Astrocyte (in vitro differentiated cells and primary cell): Measurements from ENCODE around the gene PAPPA2. TPM values are rescaled to one million over a fixed set of nuclear protein-coding genes. Genes with fewer than 3 reads are reported as not detected.

Experiments
- DNase-seq: peaks from one replicate; pipeline ENCODE4 v3.0.0-alpha.2; 2010; ENCODE audit warnings: low read depth
- FAIRE-seq: peaks from 2 replicates; lab custom pipeline; 2011; peaks lifted over from hg19 to GRCh38; lab: Jason Lieb, UNC
- H2AFZ ChIP-seq: 2 replicates; pipeline ENCODE4 v1.6.0; 2012; ENCODE audit warnings: low read depth, low read length, inconsistent platforms
- H3K27ac ChIP-seq: 2 replicates; pipeline ENCODE4 v1.5.1; 2011; ENCODE audit warnings: low read depth, low read length, inconsistent platforms
- H3K27me3 ChIP-seq: 2 replicates; pipeline ENCODE4 v1.6.0; 2011; ENCODE audit warnings: low read length, inconsistent platforms; ENCODE audit not compliant: insufficient read depth
- H3K36me3 ChIP-seq: 2 replicates; pipeline ENCODE4 v1.5.1; 2011; ENCODE audit warnings: low read length, inconsistent platforms; ENCODE audit not compliant: insufficient read depth
- H3K4me1 ChIP-seq: 2 replicates; pipeline ENCODE4 v1.5.1; 2011; ENCODE audit warnings: low read length, inconsistent platforms; ENCODE audit not compliant: insufficient read depth
- H3K4me2 ChIP-seq: 2 replicates; pipeline ENCODE4 v1.6.0; 2012; ENCODE audit warnings: low read length, inconsistent platforms
- H3K4me3 ChIP-seq: 2 replicates; pipeline ENCODE4 v1.5.1; 2011; ENCODE audit warnings: low read depth, mild to moderate bottlenecking, low read length, inconsistent platforms; ENCODE audit not compliant: insufficient read depth
- H3K79me2 ChIP-seq: 2 replicates; pipeline ENCODE4 v1.6.0; 2012; ENCODE audit warnings: mild to moderate bottlenecking, low read length, inconsistent platforms; ENCODE audit not compliant: insufficient read depth
- H3K9ac ChIP-seq: 2 replicates; pipeline ENCODE4 v1.6.0; 2012; ENCODE audit warnings: mild to moderate bottlenecking, low read length, inconsistent platforms
- H3K9me3 ChIP-seq: 2 replicates; pipeline ENCODE4 v1.5.1; 2012; ENCODE audit warnings: low read depth, mild to moderate bottlenecking, low read length, inconsistent platforms; ENCODE audit not compliant: insufficient read depth
- H4K20me1 ChIP-seq: 2 replicates; pipeline ENCODE4 v1.6.0; 2012; ENCODE audit warnings: low read length, inconsistent platforms; ENCODE audit not compliant: insufficient read depth
- H3K27ac Mint-ChIP-seq: one replicate; pipeline ENCODE4 v1.8.0; 2021; ENCODE audit warnings: mild to moderate bottlenecking, mixed read lengths; ENCODE audit not compliant: unreplicated experiment
- H3K27me3 Mint-ChIP-seq: one replicate; pipeline ENCODE4 v1.8.0; 2021; ENCODE audit warnings: low read depth, mixed read lengths; ENCODE audit not compliant: unreplicated experiment
- H3K36me3 Mint-ChIP-seq: one replicate; pipeline ENCODE4 v1.8.0; 2021; ENCODE audit warnings: low read depth, mixed read lengths; ENCODE audit not compliant: unreplicated experiment
- H3K4me1 Mint-ChIP-seq: one replicate; pipeline ENCODE4 v1.8.0; 2021; ENCODE audit warnings: low read depth, mixed read lengths; ENCODE audit not compliant: unreplicated experiment
- H3K4me3 Mint-ChIP-seq: one replicate; pipeline ENCODE4 v1.8.0; 2021; ENCODE audit warnings: mild to moderate bottlenecking, moderate library complexity, mixed read lengths; ENCODE audit not compliant: unreplicated experiment
- H3K9me3 Mint-ChIP-seq: one replicate; pipeline ENCODE4 v1.8.0; 2021; ENCODE audit warnings: mild to moderate bottlenecking, mixed read lengths; ENCODE audit not compliant: unreplicated experiment
- EZH2 ChIP-seq: IDR thresholded peaks from 2 replicates; pipeline ENCODE4 v1.6.1; 2012; ENCODE audit warnings: mild to moderate bottlenecking, low read length, inconsistent platforms; ENCODE audit not compliant: insufficient read depth
- total RNA-seq: library from RNA; stranded (reverse); gene quantifications from 2 replicates; pipeline ENCODE4 v1.2.1, GENCODE V29; 2021
- TF ChIP-seq, protein P1 (sequence below): IDR thresholded peaks from 2 replicates; pipeline ENCODE4 v1.5.1; 2011; ENCODE audit warnings: low read depth, mild to moderate bottlenecking, inconsistent platforms, low read length, moderate library complexity; ENCODE audit not compliant: insufficient read depth

The PAPPA2 gene
- total RNA-seq, 1 donor from 2014 or later, result 19.0 TPM

DNA sequence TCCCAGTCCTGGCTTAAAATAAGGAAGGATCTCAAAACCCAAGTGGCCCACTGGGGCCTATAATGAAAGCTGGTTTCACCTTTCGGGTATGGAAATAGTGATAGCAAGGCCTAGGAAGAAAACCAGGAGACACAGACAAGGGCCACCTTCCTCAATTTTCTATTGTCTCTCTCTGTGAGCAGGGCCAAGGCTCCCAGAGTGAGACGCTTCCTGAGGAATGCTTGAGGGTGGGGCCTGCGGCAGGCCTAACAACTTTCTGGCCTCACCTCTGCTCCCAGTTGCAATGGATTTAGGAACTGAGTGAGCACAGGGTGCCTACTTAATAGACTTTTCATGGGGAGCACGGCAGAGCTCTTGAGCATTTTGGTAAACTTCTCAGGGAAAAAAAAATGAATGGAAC lies 400.6 kb downstream of the PAPPA2 start:
- Histone ChIP-seq H3K36me3 (no peaks in the 10 kb centered on the region), H3K27me3 (no peaks in the 10 kb centered on the region), H2AFZ (no peak overlapping the region), H4K20me1 (no peaks in the 10 kb centered on the region), H3K4me2 (no peak overlapping the region), H3K9me3 (no peaks in the 10 kb centered on the region), H3K27ac (no peak overlapping the region), H3K79me2 (no peaks in the 10 kb centered on the region), H3K9ac (no peak overlapping the region), H3K4me3 (no peak overlapping the region), H3K4me1 (no peaks in the 10 kb centered on the region)
- Mint-ChIP-seq H3K27ac (no peak overlapping the region), H3K4me3 (no peak overlapping the region), H3K36me3 (no peaks in the 10 kb centered on the region), H3K4me1 (peaks cover 1% of the 10 kb centered on the region), H3K27me3 (peaks cover 11% of the 10 kb centered on the region), H3K9me3 (peaks cover 1% of the 10 kb centered on the region)
- DNase-seq (no peak), FAIRE-seq (no peak)
- no peak for TF ChIP-seq EZH2
- TF ChIP-seq, protein P1, sequence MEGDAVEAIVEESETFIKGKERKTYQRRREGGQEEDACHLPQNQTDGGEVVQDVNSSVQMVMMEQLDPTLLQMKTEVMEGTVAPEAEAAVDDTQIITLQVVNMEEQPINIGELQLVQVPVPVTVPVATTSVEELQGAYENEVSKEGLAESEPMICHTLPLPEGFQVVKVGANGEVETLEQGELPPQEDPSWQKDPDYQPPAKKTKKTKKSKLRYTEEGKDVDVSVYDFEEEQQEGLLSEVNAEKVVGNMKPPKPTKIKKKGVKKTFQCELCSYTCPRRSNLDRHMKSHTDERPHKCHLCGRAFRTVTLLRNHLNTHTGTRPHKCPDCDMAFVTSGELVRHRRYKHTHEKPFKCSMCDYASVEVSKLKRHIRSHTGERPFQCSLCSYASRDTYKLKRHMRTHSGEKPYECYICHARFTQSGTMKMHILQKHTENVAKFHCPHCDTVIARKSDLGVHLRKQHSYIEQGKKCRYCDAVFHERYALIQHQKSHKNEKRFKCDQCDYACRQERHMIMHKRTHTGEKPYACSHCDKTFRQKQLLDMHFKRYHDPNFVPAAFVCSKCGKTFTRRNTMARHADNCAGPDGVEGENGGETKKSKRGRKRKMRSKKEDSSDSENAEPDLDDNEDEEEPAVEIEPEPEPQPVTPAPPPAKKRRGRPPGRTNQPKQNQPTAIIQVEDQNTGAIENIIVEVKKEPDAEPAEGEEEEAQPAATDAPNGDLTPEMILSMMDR, result no peak

DNA sequence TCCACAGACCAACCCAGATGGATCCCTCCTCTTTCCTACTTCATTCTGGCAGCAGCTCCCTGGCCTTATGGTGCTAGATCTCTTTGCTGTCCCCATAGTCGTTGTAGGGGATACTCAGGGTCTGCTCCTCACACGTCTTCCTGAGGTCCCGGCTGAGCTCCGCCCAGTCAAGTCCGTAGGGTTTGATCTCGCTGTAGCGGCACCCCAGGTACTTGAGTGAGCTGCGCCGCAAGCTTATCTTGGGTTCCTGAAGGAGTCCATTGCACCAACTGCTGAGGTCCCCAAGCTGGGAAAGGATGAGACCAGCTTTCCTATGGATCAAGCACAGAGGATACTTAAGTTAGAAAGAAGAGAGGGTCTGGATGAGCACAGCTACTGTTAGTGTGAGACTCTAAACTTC lies 401.2 kb downstream of the PAPPA2 start:
- no peak for TF ChIP-seq EZH2
- TF ChIP-seq, protein P1, result no peak
- FAIRE-seq, result no peak
- no peak overlapping the region for H3K4me3 ChIP-seq

DNA sequence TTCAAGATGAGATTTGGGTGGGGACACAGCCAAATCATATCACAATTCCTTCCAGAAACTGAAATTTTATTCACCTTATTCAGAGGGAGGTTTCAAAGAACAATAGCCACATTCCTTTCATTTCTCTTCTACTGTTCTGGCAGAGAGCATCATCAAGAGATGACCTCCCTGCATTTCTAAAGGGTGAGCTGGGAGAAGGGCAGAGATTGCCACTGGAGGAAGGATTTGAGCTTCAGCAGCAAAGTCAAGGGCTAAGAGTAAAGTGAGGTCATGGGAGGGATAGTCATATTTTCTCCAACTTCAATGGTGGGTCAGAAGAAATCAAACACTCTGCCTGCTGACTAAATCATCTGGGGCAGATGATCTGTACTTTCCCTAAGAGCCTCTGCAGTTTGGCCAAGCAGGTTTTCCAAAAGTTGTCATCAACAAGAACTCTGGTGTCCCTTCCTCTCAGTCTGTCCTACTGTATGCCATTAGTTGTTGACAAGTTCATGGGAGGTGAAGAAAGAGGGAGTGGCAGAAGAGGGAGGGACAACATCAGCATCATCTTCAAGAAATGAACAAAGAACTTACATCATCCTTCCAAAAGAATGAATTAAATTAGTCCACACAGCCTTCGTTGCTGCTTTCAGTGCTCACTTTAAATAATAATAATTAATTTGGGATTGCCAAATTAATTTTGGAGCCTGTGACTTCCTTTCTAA lies 403.2 kb downstream of the PAPPA2 start:
- H3K36me3 Mint-ChIP-seq, result no peaks in the 10 kb centered on the region
- DNase-seq (peak; percentile 25), FAIRE-seq (peak; percentile 39)
- H3K9me3 Mint-ChIP-seq, result peaks cover 1% of the 10 kb centered on the region
- Histone ChIP-seq H3K36me3 (no peaks in the 10 kb centered on the region), H2AFZ (no peak overlapping the region), H3K27me3 (no peaks in the 10 kb centered on the region), H3K27ac (no peak overlapping the region), H3K4me2 (no peak overlapping the region), H3K9ac (no peak overlapping the region), H3K4me3 (no peak overlapping the region), H4K20me1 (no peaks in the 10 kb centered on the region), H3K79me2 (no peaks in the 10 kb centered on the region), H3K4me1 (no peaks in the 10 kb centered on the region), H3K9me3 (no peaks in the 10 kb centered on the region)
- H3K4me3 Mint-ChIP-seq, result no peak overlapping the region
- peaks cover 10% of the 10 kb centered on the region for H3K27me3 Mint-ChIP-seq
- peaks cover 1% of the 10 kb centered on the region for H3K4me1 Mint-ChIP-seq
- no peak overlapping the region for H3K27ac Mint-ChIP-seq
- TF ChIP-seq, protein P1, result no peak
- no peak for TF ChIP-seq EZH2

More for the DNA sequence above, 401.2 kb downstream of the PAPPA2 start:
- peaks cover 1% of the 10 kb centered on the region for H3K9me3 Mint-ChIP-seq
- Histone ChIP-seq H3K79me2 (no peaks in the 10 kb centered on the region), H3K4me2 (no peak overlapping the region), H3K36me3 (no peaks in the 10 kb centered on the region), H3K27ac (no peak overlapping the region), H3K27me3 (no peaks in the 10 kb centered on the region), H2AFZ (no peak overlapping the region), H4K20me1 (no peaks in the 10 kb centered on the region), H3K4me1 (no peaks in the 10 kb centered on the region), H3K9ac (no peak overlapping the region), H3K9me3 (no peaks in the 10 kb centered on the region)
- no peak for DNase-seq
- no peak overlapping the region for H3K27ac Mint-ChIP-seq
- H3K36me3 Mint-ChIP-seq, result no peaks in the 10 kb centered on the region
- no peak overlapping the region for H3K4me3 Mint-ChIP-seq
- H3K27me3 Mint-ChIP-seq, result peaks cover 11% of the 10 kb centered on the region
- H3K4me1 Mint-ChIP-seq, result peaks cover 1% of the 10 kb centered on the region
